ENCODE measurements around the gene SUSD5.

SUSD5 gene

DNA sequence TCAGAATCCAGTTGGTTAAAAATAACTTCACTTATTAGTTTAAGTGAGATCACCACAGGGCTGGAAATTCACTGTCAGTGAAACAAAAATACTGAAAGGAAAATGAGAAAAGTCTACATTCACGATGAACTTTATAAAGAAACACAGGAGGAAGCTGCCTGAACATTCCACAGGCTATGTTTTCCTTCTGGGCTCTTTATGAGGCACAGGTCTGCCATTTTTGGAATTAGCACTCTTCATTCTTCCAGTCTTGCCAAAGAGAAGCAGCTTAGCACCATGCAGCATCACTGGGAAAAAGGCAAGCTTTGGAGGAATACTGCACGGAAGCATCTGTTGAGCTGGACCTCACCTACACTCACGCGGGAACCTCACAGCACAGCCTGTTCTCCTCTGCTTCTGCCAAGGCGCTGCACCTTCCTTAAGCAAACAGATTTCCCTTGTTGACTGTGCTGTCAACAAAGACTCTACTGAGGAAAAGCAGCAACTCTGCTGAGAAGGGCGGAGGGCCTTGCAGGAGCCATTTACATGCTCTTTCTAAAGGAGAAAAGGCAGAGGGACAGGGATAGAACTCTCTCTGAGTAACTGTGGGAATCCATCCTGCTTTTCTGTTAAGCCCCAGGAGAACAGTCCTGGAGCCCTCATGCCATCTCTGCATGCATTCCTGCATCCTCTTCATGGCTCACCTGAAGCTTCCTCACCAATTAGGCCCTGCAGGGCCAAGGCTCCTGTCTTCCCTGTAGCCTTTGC is 15.7 kb downstream of the SUSD5 start:
- H3K9ac ChIP-seq (ENCODE audit: low read depth, low read length, poor library complexity): no peak overlapping the region
- H2AK5ac ChIP-seq (ENCODE audit: low read depth, low read length): no peak overlapping the region
- H3K79me1 ChIP-seq (ENCODE audit: low read depth, low read length): no peaks in the 10 kb centered on the region
- H3K4ac ChIP-seq (ENCODE audit: low read length): no peak overlapping the region
- no peaks in the 10 kb centered on the region for H3K9me3 ChIP-seq (replicated peaks in 1 of 2; ENCODE audit: control insufficient read depth in 2 of 2, insufficient read depth in 1 of 2, low read depth in 1 of 2, low read length in 2 of 2)
- no peak overlapping the region for H3K18ac ChIP-seq (ENCODE audit: low read length)
- no peak overlapping the region for H2BK12ac ChIP-seq (ENCODE audit: low read length)
- peaks cover 0 to 4% of the 10 kb centered on the region in 2 donors for H3K4me1 ChIP-seq (ENCODE audit: control insufficient read depth in 2 of 2, insufficient read depth in 1 of 2, low read depth in 1 of 2, low read length in 2 of 2)
- H3K36me3 ChIP-seq (replicated peaks in 1 of 2; ENCODE audit: control insufficient read depth in 2 of 2, insufficient read depth in 2 of 2, low read length in 2 of 2): no peaks in the 10 kb centered on the region
- H4K8ac ChIP-seq (ENCODE audit: low read depth, low read length): no peak overlapping the region
- H2AFZ ChIP-seq (ENCODE audit: low read length): peak overlapping the region; percentile 32
- WGBS, 2 donors (ENCODE audit: extremely low coverage in 2 of 2, insufficient read length in 2 of 2, insufficient replicate concordance in 1 of 2): no CpG with 5 or more reads among the region's 6 CpGs
- no peak overlapping the region for H2BK5ac ChIP-seq (ENCODE audit: low read length)
- H3K23ac ChIP-seq (ENCODE audit: low read depth, low read length, poor library complexity): peak overlapping the region; percentile 9
- no peak overlapping the region for H3K4me3 ChIP-seq (ENCODE audit: low read length in 2 of 2)
- H4K91ac ChIP-seq (ENCODE audit: low read depth, low read length, poor library complexity): no peak overlapping the region
- no peak for DNase-seq (ENCODE audit: low spot score)
- H2BK15ac ChIP-seq (ENCODE audit: low read length): no peak overlapping the region
- H3K27ac ChIP-seq (replicated peaks; ENCODE audit: low read length): no peak overlapping the region
- H3K4me2 ChIP-seq (ENCODE audit: insufficient read depth, low read length, poor library complexity, severe bottlenecking): no peak overlapping the region
- no peak overlapping the region for H2BK120ac ChIP-seq (ENCODE audit: low read depth, low read length)
- H3K14ac ChIP-seq (ENCODE audit: low read length): no peak overlapping the region
- no peaks in the 10 kb centered on the region for H3K27me3 ChIP-seq (ENCODE audit: control insufficient read depth in 3 of 3, insufficient read depth in 3 of 3, low read depth in 1 of 3, low read length in 3 of 3)

DNA sequence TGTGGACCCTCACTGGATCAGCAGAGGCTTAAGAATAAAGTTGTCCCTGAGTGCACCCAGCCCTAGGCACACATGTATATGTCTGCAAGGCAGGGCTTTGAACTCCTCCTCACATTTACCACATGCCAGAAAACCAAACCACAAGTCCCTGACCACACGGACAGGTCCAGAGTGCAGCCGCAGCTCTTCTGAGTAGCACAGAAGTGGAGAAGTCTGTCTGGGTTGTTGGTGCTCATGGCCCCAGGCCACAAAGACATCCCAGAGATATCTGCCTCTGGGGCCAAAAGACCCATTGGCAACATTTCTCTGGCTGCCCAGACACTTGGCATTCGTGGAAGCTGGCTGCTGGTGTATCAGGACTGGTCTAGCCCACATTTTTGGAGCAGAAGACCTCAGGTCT is 17.4 kb downstream of the SUSD5 start:
- no peak overlapping the region for H4K91ac ChIP-seq (ENCODE audit: low read depth, low read length, poor library complexity)
- DNase-seq (ENCODE audit: low spot score): no peak
- H3K18ac ChIP-seq (ENCODE audit: low read length): no peak overlapping the region
- no peak overlapping the region for H3K14ac ChIP-seq (ENCODE audit: low read length)
- H3K4me3 ChIP-seq (ENCODE audit: low read length in 2 of 2): no peak overlapping the region
- no peaks in the 10 kb centered on the region for H3K36me3 ChIP-seq (replicated peaks in 1 of 2; ENCODE audit: control insufficient read depth in 2 of 2, insufficient read depth in 2 of 2, low read length in 2 of 2)
- WGBS, 2 donors (ENCODE audit: extremely low coverage in 2 of 2, insufficient read length in 2 of 2, insufficient replicate concordance in 1 of 2): no CpG with 5 or more reads among the region's 3 CpGs
- H2AFZ ChIP-seq (ENCODE audit: low read length): no peak overlapping the region
- no peak overlapping the region for H2BK5ac ChIP-seq (ENCODE audit: low read length)
- no peak overlapping the region for H2BK12ac ChIP-seq (ENCODE audit: low read length)
- H3K9ac ChIP-seq (ENCODE audit: low read depth, low read length, poor library complexity): no peak overlapping the region
- no peak overlapping the region for H2BK120ac ChIP-seq (ENCODE audit: low read depth, low read length)
- H4K8ac ChIP-seq (ENCODE audit: low read depth, low read length): no peak overlapping the region
- H3K79me1 ChIP-seq (ENCODE audit: low read depth, low read length): no peaks in the 10 kb centered on the region
- H2AK5ac ChIP-seq (ENCODE audit: low read depth, low read length): no peak overlapping the region
- no peak overlapping the region for H3K4ac ChIP-seq (ENCODE audit: low read length)
- H3K4me2 ChIP-seq (ENCODE audit: insufficient read depth, low read length, poor library complexity, severe bottlenecking): no peak overlapping the region
- no peak overlapping the region for H2BK15ac ChIP-seq (ENCODE audit: low read length)
- no peaks in the 10 kb centered on the region for H3K27me3 ChIP-seq (ENCODE audit: control insufficient read depth in 3 of 3, insufficient read depth in 3 of 3, low read depth in 1 of 3, low read length in 3 of 3)
- H3K4me1 ChIP-seq (ENCODE audit: control insufficient read depth in 2 of 2, insufficient read depth in 1 of 2, low read depth in 1 of 2, low read length in 2 of 2): peaks cover 0 to 7% of the 10 kb centered on the region in 2 donors
- no peak overlapping the region for H3K23ac ChIP-seq (ENCODE audit: low read depth, low read length, poor library complexity)
- no peak overlapping the region for H3K27ac ChIP-seq (replicated peaks; ENCODE audit: low read length)
- no peaks in the 10 kb centered on the region for H3K9me3 ChIP-seq (replicated peaks in 1 of 2; ENCODE audit: control insufficient read depth in 2 of 2, insufficient read depth in 1 of 2, low read depth in 1 of 2, low read length in 2 of 2)

DNA sequence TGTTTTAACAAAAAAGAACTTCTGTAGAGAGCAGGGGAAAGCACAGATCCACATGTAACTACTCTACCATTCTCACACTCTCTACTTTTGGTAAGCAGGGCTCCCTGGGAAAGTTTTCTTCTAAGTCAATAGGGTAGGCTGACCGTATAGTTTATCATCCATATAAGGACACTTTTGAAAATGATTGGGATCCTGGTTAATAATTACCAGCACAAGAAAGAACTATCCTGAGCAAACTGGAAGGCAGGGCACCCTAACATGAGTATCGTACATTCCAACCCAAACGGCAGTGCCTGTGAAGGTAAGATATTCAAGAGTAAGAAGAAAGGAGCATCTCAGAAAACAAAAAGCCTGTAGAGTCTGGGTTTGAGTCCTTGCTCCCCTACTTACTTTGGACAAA is 22.1 kb downstream of the SUSD5 start:
- no peak overlapping the region for H4K8ac ChIP-seq (ENCODE audit: low read depth, low read length)
- H3K4me2 ChIP-seq (ENCODE audit: insufficient read depth, low read length, poor library complexity, severe bottlenecking): no peak overlapping the region
- no peak overlapping the region for H2BK120ac ChIP-seq (ENCODE audit: low read depth, low read length)
- no peak overlapping the region for H3K9ac ChIP-seq (ENCODE audit: low read depth, low read length, poor library complexity)
- H3K4me1 ChIP-seq (ENCODE audit: control insufficient read depth in 2 of 2, insufficient read depth in 1 of 2, low read depth in 1 of 2, low read length in 2 of 2): peaks cover 5% of the 10 kb centered on the region in 2 donors
- H3K18ac ChIP-seq (ENCODE audit: low read length): no peak overlapping the region
- no peak overlapping the region for H2AK5ac ChIP-seq (ENCODE audit: low read depth, low read length)
- no peak for DNase-seq (ENCODE audit: low spot score)
- WGBS, 2 donors (ENCODE audit: extremely low coverage in 2 of 2, insufficient read length in 2 of 2, insufficient replicate concordance in 1 of 2): no CpG with 5 or more reads among the region's 3 CpGs
- no peaks in the 10 kb centered on the region for H3K9me3 ChIP-seq (replicated peaks in 1 of 2; ENCODE audit: control insufficient read depth in 2 of 2, insufficient read depth in 1 of 2, low read depth in 1 of 2, low read length in 2 of 2)
- H2BK12ac ChIP-seq (ENCODE audit: low read length): no peak overlapping the region
- H2AFZ ChIP-seq (ENCODE audit: low read length): no peak overlapping the region
- no peak overlapping the region for H3K4ac ChIP-seq (ENCODE audit: low read length)
- no peak overlapping the region for H3K14ac ChIP-seq (ENCODE audit: low read length)
- H3K79me1 ChIP-seq (ENCODE audit: low read depth, low read length): no peaks in the 10 kb centered on the region
- no peak overlapping the region for H2BK15ac ChIP-seq (ENCODE audit: low read length)
- no peak overlapping the region for H2BK5ac ChIP-seq (ENCODE audit: low read length)
- no peaks in the 10 kb centered on the region for H3K27me3 ChIP-seq (ENCODE audit: control insufficient read depth in 3 of 3, insufficient read depth in 3 of 3, low read depth in 1 of 3, low read length in 3 of 3)
- H3K27ac ChIP-seq (replicated peaks; ENCODE audit: low read length): no peak overlapping the region
- no peak overlapping the region for H3K23ac ChIP-seq (ENCODE audit: low read depth, low read length, poor library complexity)
- H3K4me3 ChIP-seq (ENCODE audit: low read length in 2 of 2): no peak overlapping the region
- H4K91ac ChIP-seq (ENCODE audit: low read depth, low read length, poor library complexity): no peak overlapping the region
- H3K36me3 ChIP-seq (replicated peaks in 1 of 2; ENCODE audit: control insufficient read depth in 2 of 2, insufficient read depth in 2 of 2, low read length in 2 of 2): no peaks in the 10 kb centered on the region

DNA sequence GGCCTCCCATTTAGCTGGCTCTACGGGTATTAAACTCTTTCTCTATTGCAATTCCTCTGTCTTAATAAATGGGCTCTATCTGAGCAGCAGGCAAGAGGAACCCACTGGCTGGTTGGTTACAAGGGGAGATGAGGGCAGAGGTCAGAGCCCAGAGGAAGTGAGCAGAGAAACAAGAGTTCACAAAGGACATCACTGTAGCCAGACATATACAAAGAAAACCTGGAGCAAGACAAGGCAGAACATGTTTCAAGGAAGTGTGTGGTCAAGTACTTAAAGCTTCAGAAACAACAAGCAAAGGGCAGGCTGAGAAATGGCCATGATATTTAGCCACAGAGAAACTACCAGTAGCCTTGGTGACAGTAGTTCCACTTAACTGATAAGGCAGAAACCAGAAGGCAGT is 24.3 kb downstream of the SUSD5 start:
- no CpG with 5 or more reads among the region's 1 CpG for WGBS, 2 donors (ENCODE audit: extremely low coverage in 2 of 2, insufficient read length in 2 of 2, insufficient replicate concordance in 1 of 2)
- Histone ChIP-seq H4K8ac (ENCODE audit: low read depth, low read length) (no peak overlapping the region), H3K4ac (ENCODE audit: low read length) (no peak overlapping the region), H3K9me3 (replicated peaks in 1 of 2; ENCODE audit: control insufficient read depth in 2 of 2, insufficient read depth in 1 of 2, low read depth in 1 of 2, low read length in 2 of 2) (no peaks in the 10 kb centered on the region), H2BK15ac (ENCODE audit: low read length) (no peak overlapping the region), H2BK5ac (ENCODE audit: low read length) (no peak overlapping the region), H2BK120ac (ENCODE audit: low read depth, low read length) (no peak overlapping the region), H2AFZ (ENCODE audit: low read length) (no peak overlapping the region), H3K14ac (ENCODE audit: low read length) (no peak overlapping the region), H3K9ac (ENCODE audit: low read depth, low read length, poor library complexity) (no peak overlapping the region), H3K36me3 (replicated peaks in 1 of 2; ENCODE audit: control insufficient read depth in 2 of 2, insufficient read depth in 2 of 2, low read length in 2 of 2) (no peaks in the 10 kb centered on the region), H4K91ac (ENCODE audit: low read depth, low read length, poor library complexity) (no peak overlapping the region), H3K18ac (ENCODE audit: low read length) (no peak overlapping the region), H3K27ac (replicated peaks; ENCODE audit: low read length) (no peak overlapping the region), H3K79me1 (ENCODE audit: low read depth, low read length) (no peaks in the 10 kb centered on the region), H3K27me3 (ENCODE audit: control insufficient read depth in 3 of 3, insufficient read depth in 3 of 3, low read depth in 1 of 3, low read length in 3 of 3) (no peaks in the 10 kb centered on the region), H2AK5ac (ENCODE audit: low read depth, low read length) (no peak overlapping the region), H3K4me1 (ENCODE audit: control insufficient read depth in 2 of 2, insufficient read depth in 1 of 2, low read depth in 1 of 2, low read length in 2 of 2) (peaks cover 5% of the 10 kb centered on the region in 2 donors), H2BK12ac (ENCODE audit: low read length) (no peak overlapping the region), H3K4me3 (ENCODE audit: low read length in 2 of 2) (no peak overlapping the region), H3K23ac (ENCODE audit: low read depth, low read length, poor library complexity) (no peak overlapping the region), H3K4me2 (ENCODE audit: insufficient read depth, low read length, poor library complexity, severe bottlenecking) (no peak overlapping the region)
- DNase-seq (ENCODE audit: low spot score): no peak
